ENCODE results near the gene LEAP2. TPM values are rescaled to one million over a fixed set of nuclear protein-coding genes. Genes with fewer than 3 reads are reported as not detected.

The LEAP2 gene
- total and polyA plus RNA-seq, 2 donors (not counting 1 experiment from before 2014, with no cell fraction given) = 2.2 to 5.4 TPM

DNA sequence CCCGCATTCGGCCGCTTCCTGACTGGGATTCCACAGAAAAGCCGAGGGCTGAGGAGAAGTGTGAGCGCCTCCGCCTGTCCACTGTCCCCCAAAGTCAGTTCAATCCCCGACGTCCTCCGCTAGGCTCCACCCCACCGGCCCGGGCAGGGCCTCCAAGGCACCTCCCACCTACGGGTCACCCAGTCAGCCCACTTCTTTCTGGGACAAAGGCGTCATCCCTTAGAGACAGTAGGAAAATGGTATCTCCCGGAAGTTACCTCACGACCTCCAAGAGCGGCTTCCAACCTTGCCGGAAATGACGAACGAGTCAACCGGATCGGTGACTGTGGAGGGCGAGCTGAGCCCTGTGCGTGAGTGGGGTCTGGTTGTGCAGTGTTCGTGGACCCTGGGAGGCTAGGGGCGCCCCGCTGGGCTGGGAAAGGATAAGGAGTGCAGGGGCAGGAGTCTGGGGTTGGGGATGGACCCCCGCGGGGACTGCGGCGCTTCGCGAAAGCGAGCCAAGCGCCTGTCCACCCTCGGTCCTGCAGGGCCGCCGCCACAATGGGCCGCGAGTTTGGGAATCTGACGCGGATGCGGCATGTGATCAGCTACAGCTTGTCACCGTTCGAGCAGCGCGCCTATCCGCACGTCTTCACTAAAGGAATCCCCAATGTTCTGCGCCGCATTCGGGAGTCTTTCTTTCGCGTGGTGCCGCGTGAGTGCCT, 7.0 kb upstream of the LEAP2 start, which contains the start of the genes GDF9 and UQCRQ:
Gene GDF9 (minus strand): TSS at position 128 of the 704 bp plus-strand sequence. CDS start 1,936 bp downstream, outside the sequence.
Gene UQCRQ (plus strand): TSS at position 301 of the 704 bp plus-strand sequence. CDS start 240 bp downstream, at position 541.
- Histone ChIP-seq H2AFZ (ENCODE audit: insufficient read depth, low read depth, low read length, poor library complexity, severe bottlenecking) (peak within 1 kb of the TSS; percentile 98), H3K27me3 (replicated peaks in 1 of 4; ENCODE audit: control extremely low read depth in 1 of 4, control insufficient read depth in 3 of 4, insufficient read depth in 4 of 4, low read length in 3 of 4) (no peaks in the 10 kb centered on the region), H3K9me3 (ENCODE audit: control extremely low read depth in 1 of 3, control insufficient read depth in 2 of 3, insufficient read depth in 1 of 3, low read length in 2 of 3) (no peaks in the 10 kb centered on the region), H3K79me2 (ENCODE audit: control insufficient read depth, insufficient read depth, low read length) (no peaks in the 10 kb centered on the region), H3K36me3 (replicated peaks in 1 of 2; ENCODE audit: control extremely low read depth in 1 of 2, control insufficient read depth in 1 of 2, extremely low read depth in 1 of 2, insufficient read depth in 2 of 2, low read length in 1 of 2) (peaks cover 0 to 8% of the 10 kb centered on the region in 2 experiments), H3K4me2 (replicated peaks; ENCODE audit: low read depth, low read length, poor library complexity, severe bottlenecking) (peak within 1 kb of the TSS; percentile 88), H3K27ac (ENCODE audit: low read length in 2 of 2) (peak within 1 kb of the TSS; percentile 92 to 93), H3K9ac (ENCODE audit: low read length) (peak within 1 kb of the TSS; percentile 94), H3K4me1 (ENCODE audit: control insufficient read depth in 2 of 2, insufficient read depth in 2 of 2, low read length in 2 of 2) (peaks cover 16 to 19% of the 10 kb centered on the region in 2 donors), H3K4me3 (ENCODE audit: control extremely low read depth in 1 of 5, extremely low read depth in 1 of 5, insufficient read depth in 1 of 5, low read depth in 2 of 5, low read length in 4 of 5) (peak within 1 kb of the TSS; percentile 67 to 93 (median 81)), H4K20me1 (ENCODE audit: control insufficient read depth, insufficient read depth, low read length, poor library complexity, severe bottlenecking) (no peaks in the 10 kb centered on the region)
- TF ChIP-seq, protein P1, sequence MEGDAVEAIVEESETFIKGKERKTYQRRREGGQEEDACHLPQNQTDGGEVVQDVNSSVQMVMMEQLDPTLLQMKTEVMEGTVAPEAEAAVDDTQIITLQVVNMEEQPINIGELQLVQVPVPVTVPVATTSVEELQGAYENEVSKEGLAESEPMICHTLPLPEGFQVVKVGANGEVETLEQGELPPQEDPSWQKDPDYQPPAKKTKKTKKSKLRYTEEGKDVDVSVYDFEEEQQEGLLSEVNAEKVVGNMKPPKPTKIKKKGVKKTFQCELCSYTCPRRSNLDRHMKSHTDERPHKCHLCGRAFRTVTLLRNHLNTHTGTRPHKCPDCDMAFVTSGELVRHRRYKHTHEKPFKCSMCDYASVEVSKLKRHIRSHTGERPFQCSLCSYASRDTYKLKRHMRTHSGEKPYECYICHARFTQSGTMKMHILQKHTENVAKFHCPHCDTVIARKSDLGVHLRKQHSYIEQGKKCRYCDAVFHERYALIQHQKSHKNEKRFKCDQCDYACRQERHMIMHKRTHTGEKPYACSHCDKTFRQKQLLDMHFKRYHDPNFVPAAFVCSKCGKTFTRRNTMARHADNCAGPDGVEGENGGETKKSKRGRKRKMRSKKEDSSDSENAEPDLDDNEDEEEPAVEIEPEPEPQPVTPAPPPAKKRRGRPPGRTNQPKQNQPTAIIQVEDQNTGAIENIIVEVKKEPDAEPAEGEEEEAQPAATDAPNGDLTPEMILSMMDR (IDR thresholded peaks at IDR 0.05) = no peak
- no peak for TF ChIP-seq EZH2 (IDR thresholded peaks at IDR 0.05; ENCODE audit: borderline replicate concordance, insufficient read depth, low read depth, low read length, poor library complexity, severe bottlenecking)
- H3K27me3 Mint-ChIP-seq = no peaks in the 10 kb centered on the region
- intact Hi-C loops (cut with micrococcal nuclease) = loop anchor here (1.0 to 5.0 kb wide), 8 partner anchors 36 to 497 kb away; partner anchors contain the start of genes HSPA4, KIF3A, RAD50 and SHROOM1
- H3K27ac Mint-ChIP-seq = peak within 1 kb of the TSS; percentile 98
- H3K9me3 Mint-ChIP-seq (ENCODE audit: insufficient read depth) = no peaks in the 10 kb centered on the region
- ChIA-PET POLR2A (interaction anchor here (0.6 to 1.3 kb wide), 4 partner anchors 10 to 376 kb away, joined by 3 to 9 read pairs (median 3); partner anchors contain the start of gene IRF1), CTCF (interaction anchor here (1.0 to 2.9 kb wide), 4 partner anchors 10 to 366 kb away, joined by 4 to 13 read pairs (median 6); partner anchors contain the start of gene SHROOM1)
- H3K4me3 Mint-ChIP-seq = peak within 1 kb of the TSS; percentile 93
- DNase-seq (peak; percentile 97), ATAC-seq (ENCODE audit: low read depth) (peak; percentile 99)
- under 1% methylated on average over 55 of the region's 55 CpGs for WGBS (ENCODE audit: insufficient coverage)
- H3K4me1 Mint-ChIP-seq = peaks cover 26% of the 10 kb centered on the region
